Skin of body (tissue), 3 donors: ENCODE results near the gene SLC15A1. TPM values are rescaled to one million over a fixed set of nuclear protein-coding genes. Genes with fewer than 3 reads are reported as not detected.
A peak's percentile ranks its signal among the peaks of the same experiment; 100 is the strongest.
"Not testable (repeated sequence)": the region's sequence is repeated elsewhere in the genome, so short reads cannot be mapped to it uniquely, and the experiment has no call there.

Experiments used
- DNase-seq: peaks from one replicate; lab custom pipeline; 2025; lab: John Stamatoyannopoulos, UW
- small RNA-seq: library from RNA; depleted of rRNA; stranded (forward); fragments of <200 nt; gene quantifications from one replicate; pipeline ENCODE3, GENCODE V24; 2014; ENCODE audit warnings: low replicate concordance
- total RNA-seq: library from RNA; depleted of rRNA; stranded (reverse); fragments of >200 nt; gene quantifications from one replicate; pipeline ENCODE4 v1.2.3, GENCODE V29; 2014

SLC15A1 gene
- total RNA-seq, 1 donor from 2014 or later: 26.9 TPM

DNA sequence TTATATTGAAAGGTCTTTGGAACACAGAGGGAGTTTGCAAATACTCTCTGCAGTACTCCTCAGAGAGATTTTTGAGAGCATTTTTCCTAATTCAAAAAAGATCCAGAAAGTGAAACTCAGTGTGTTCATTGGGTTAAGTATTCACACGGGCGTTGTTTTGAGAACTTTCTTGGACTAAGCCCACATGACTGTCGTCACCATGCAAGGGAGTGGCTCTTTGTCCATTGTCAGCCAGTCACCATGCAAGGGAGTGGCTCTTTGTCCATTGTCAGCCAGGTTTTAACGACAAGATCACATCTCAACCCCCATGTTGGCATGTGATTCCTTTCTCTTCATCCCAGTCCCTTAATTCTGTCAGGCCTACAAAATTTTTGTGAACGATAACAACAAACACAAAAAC, 94.3 kb downstream of the SLC15A1 start:
- peak; percentile 56 for DNase-seq

DNA sequence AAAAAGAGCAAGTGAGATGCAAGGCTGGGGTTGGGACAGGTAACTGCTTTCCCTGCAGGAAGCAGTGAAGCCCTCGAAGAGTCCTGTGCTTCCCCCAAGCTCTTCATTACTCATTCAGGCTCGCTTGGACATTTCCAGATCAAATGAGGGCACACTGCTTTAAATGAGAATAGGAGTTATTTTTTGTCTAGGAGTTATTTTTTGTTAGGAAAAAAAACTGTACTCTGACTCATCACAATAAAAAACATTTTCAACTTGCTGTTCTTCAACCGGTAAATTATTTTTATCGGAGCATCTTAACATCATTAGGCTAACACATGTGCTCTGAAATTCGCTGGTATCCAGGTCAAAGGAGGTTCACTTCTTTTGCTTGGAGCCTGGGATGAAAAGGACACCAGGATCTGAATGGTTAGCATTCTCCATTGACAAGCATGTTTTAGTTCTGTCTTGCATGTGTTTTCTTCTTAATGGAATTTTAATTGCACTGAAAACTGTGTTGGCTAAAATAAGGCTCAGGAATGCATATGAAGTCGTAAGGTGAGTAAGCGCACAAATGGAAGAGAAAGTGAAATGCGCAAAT, 94.9 kb downstream of the SLC15A1 start:
- DNase-seq: no peak

DNA sequence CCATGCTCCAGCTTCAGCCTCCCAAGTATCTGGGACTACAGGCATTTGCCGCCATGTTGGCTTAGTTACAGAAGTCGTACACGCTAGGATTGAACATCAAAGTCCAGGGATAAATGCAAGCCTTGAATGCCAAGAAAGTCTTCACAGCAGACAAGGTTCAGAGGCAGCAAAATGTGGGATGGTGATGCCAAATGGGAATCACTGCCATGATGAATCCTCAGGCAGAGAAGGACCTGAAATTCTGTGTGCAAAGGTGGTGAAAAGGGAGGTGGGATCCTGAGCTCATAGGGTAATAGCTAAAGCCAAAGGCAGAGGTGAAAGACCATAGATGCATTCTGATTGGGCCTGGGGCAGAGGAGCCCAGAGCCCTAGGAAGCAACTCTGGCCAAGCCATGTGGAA, 96.2 kb downstream of the SLC15A1 start:
- no peak for DNase-seq

DNA sequence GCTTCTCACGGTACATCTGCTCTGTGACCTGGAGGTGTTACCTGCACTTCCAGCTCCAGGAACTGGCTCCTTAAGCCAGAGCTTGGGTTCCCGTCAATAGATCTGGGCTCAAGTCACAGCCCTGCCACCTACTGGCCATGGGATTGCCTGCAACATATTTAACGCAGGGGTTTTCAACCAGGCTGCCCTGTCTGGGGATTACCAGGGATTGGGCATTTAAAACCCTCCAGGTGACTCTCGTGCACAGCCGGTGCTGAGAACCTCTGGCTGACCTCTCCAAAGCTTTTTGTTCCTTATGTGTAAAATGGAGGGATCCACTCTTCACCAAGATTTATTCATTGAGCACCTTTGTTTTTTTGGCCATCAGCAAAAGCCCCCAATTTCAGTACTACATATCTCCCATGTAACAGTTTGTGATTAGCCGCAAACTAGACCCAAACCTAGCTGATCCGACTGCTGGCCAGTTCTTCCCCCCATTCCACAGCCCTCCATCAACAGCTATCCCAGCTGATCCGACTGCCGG, 98.9 kb downstream of the SLC15A1 start:
- DNase-seq: peak; percentile 40

DNA sequence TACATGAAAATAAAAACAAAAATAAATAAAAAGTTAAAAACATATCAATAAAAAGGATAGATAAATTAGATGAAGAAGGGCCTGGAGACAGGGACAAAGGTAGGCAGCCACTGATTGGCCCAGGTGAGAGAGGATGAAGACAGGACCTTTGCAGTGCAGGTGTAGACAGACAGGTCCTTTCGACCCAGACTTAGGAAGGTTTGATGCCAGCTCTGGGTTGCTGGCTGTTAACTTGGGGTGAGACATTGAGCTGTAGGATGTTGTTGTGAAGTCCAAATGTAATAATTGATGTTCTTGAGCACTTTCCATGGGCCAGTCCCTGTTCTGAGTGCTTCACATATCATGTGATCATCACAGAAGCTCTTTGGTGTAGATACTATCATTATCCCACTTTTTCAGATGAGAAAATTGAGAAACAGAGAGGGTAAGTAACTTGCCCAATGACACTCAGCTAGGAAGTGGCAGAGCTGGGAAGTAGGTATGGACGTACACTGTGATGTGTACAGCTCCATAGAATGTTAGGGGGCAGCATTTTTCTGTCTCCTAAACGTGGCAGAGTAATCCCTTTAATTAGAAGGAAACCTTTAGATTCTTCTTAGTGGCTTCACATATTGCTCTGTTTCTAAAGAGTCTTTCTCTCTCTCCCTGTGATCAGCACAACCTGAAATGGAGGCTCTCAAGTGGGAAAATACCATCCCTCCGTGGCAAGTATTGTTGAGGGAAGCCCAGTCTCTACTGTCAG, 99.6 kb downstream of the SLC15A1 start:
- DNase-seq: no peak

DNA sequence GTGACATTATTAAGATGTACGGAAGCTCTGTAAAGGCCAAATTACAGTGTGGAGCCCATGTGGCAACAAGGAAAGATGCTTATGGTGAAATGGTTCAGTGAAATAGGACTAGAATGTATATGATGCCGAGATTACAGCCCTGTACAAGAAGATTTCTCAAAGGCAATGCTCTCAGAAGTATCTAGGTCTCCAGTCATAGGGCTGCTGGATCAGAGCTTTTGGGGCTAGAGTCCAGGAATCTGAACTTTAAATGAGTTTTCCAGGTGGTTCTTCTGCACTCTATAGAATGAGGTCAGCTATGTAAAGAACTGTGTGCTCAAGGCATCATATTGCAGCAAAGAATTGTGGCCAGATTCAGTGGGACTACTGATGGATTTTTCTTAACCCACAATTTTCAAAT, 100.2 kb downstream of the SLC15A1 start:
- DNase-seq: no peak

DNA sequence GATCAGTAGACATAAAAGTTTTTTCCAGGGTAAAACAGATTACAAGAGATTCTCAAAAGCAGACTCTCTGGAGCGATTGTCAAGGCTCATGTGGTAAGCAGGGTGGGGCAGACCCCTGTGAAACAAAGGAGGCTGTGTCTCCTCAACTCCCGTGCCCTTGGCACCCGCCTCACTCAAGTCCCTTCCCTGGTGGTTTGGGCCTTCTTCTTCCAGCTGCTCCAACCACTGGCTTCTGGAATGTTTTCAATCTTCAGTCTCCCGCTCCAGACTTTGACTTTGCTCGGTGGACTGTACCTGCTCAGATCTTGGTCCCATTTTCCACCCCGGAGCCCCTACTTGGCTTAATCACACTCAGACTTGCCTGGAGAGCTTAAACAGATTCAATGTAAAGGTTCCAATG, 100.7 kb downstream of the SLC15A1 start:
- DNase-seq: no peak

DNA sequence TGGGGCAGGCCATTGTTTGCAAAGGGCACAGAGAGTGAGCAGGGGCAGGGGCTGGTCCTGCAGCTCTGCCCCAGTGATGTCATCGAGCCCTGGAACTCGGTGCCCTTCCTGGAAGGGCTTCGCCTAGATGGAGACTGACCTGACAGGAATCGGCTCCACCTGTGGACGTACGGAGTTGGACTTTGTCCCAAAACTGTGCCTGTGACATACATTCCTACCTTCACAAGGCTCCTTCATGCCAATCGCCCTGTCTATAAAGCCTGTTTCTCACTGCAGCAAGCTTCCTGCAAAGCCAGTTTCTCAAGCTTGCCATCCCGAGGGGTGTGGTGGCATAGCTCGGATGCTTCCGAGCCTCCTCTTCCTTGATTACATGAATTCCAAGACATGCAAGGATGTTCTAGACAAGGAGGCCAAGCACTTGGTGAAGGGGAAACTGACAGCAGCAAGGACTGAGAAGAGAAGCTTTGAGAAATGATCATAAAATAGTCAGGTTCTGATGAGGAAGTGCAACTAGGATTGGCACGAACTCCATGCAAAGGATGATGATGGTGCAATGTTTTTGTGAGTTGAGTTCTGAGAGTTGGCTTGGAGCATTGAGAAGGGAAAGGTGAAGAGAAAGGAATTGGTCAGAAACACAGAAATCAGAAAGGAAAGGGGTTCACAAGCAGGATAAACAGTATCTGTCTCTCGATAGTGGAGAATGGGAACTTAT, 101.9 kb downstream of the SLC15A1 start:
- DNase-seq: no peak

DNA sequence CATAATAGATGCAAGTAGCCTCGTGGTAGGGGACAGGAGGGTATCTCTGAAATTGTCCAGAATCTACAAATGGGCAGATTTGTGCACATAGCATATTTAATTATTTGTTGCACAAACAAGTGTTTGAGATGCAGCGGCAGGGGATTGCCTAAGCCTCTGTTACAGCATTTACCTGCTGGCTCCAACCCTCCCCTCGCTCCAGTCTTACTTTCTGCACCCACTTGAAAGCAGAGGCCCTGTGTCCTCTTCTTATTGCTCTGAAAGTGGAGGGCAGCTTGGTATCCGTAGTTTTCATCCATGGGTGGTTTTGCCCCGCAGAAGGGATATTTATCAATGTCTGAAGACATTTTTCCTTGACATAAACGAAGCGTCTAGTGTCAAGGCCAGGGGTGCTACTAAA, 102.6 kb downstream of the SLC15A1 start:
- DNase-seq: no peak

DNA sequence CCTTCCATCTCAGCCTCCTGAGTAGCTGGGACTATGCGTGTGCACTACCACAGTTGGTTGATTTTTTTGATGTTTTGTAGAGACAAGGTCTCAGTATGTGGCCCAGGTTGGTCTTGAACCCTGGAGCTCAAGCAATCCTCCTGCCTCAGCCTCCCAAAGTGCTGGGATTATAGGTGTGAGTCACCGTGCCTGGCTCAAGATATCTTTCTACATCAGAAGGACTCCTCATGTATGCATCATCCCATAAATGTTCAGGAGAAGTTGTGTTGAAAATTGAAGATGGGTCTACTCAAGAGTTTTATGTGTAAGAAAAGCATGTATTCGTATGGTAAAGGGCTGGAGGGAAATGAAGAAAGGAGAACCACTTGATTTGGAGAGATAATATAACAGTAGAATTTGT, 103.8 kb downstream of the SLC15A1 start:
- no peak for DNase-seq

DNA sequence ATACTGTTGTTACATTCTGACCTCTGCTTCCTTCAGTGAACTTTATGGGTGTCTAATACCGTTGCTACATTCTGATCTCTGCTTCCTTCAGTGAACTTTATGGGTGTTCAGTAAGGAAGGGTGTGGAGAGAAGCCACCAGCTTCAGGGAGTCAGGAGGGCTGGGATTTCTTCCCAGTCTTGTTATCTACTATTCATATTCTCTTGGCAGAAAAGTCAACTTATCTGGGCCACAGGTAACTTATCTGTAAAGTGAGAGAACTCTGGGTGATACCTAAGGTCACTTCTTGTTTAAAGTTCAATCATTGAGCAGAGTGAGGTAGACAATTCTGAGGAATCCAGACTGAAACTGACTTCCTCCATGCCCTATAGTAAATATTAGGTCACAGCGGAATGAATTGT, 104.3 kb downstream of the SLC15A1 start:
- DNase-seq: no peak

DNA sequence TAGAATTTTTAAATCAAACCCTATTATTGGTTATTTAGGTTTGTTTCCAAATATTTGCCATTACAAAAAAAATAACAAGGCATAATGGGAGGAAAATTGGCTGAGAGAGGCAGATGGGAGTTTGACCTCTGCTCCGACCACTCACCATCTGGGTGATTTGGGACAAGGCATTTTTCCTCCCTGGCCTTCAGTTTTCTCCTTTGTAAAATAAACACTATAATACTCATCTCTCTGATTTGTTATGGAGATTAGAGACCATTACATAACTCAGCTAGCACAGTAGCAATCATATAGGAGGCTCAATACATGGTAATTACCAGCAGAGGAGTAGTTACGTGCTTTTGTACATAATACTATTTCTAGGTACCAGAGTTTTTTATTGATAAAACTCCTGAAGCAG, 105.4 kb downstream of the SLC15A1 start:
- no peak for DNase-seq

DNA sequence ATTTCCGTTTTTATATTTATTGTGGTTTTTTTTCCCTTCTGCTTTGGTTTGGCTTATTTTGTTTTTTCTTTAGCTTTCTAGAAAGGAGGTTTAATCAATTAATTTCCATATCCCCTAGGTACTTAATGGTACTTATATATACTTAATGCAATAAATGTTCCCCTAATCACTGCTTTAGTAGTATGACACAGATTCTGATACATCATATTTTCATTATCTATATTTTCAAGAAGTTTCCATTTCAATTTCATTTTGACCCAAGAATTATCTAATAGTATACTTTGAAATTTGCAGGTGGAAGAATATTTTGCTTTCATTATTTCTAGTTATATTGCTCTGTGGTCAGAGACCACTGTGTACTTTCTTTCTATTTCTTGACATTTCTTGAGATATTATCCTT, 109.0 kb downstream of the SLC15A1 start:
- no peak for DNase-seq

DNA sequence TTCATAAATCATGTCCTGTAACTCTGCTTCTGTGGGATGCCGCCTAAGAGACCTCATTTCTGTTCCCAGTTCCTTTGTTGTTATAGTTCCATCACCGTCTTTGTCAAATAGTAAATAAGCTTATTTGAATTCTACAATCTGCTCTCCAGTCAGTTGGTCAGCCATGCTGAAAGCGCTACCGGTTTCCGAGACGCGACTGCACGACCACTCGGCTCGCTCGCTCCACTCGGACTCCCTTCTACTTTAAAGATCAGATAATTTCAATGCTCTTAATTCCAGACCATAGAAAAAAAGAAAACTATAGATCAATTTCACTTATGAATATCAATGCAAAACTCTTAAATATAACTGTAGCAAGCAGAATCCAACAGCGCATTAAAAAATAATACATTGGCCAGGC, 111.4 kb downstream of the SLC15A1 start:
- DNase-seq: no peak

DNA sequence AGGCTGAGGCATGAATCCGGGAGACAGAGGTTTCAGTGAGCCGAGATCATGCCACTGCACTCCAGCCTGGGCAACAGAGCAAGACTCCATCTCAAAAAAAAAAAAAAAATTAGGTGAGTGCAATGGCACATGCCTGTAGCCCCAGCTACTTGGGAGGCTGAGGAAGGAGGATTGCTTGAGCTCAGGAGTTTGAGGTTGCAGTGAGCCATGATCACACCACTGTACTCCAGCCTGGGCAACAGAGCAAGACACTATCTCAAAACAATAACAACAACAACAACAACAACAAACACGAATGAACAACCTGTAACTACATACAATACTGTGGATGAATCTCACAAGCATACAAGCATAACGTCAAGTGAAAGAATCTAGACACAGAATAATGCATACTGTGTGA, 112.7 kb downstream of the SLC15A1 start:
- not testable (repeated sequence) for DNase-seq

DNA sequence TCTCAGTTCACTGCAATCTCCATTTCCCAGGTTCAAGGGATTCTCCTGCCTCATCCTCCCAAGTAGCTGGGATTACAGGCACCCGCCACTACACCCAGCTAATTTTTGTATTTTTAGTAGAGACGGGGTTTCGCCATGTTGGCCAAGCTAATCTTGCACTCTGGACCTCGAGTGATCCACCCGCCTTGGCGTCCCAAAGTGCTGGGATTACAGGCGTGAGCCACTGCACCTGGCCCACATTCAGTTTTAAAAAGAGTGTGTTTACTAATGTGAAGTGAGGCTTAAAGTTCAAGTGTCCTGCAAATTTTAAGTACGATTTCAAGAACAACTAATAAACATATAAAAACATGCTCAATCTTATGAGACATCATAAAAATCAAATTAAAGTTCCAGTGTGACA, 114.1 kb downstream of the SLC15A1 start:
- DNase-seq: not testable (repeated sequence)

Small RNA genes within 50 kb of the gene (small RNA-seq; reads per million reads assigned to genes)
- gene RN7SL60P: not detected

Other genes with a start within 250 kb of the SLC15A1 start
- 53.8 TPM for gene STK24, start 175.6 kb downstream of the SLC15A1 start, total RNA-seq
- 89.1 TPM for gene DOCK9, start 225.4 kb upstream of the SLC15A1 start, total RNA-seq